ENCODE data around the gene FHDC1.

Gene FHDC1

DNA sequence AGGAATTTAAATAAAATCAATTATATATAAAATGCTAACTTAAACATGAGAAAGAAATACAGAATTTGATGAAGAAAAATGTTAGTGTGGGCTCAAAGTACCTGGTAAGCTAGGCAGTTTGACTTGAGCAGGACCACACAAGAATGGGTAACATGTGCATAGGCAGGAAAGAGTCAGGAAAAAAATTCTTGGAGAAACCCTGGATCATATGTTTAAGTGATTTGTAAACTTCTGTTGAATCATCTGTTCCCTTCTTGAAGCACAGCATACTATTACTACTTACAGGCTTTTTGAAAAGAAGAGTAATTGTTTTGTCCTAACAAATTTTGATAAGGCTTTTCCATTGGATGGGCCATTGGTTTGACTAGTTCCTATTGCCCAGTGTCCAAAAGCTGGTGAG lies 37.5 kb upstream of the FHDC1 start:
- no peak for TF ChIP-seq POLR2AphosphoS5 (IDR thresholded peaks at IDR 0.05; ENCODE audit: low read depth, low read length)
- TF ChIP-seq, protein P1, sequence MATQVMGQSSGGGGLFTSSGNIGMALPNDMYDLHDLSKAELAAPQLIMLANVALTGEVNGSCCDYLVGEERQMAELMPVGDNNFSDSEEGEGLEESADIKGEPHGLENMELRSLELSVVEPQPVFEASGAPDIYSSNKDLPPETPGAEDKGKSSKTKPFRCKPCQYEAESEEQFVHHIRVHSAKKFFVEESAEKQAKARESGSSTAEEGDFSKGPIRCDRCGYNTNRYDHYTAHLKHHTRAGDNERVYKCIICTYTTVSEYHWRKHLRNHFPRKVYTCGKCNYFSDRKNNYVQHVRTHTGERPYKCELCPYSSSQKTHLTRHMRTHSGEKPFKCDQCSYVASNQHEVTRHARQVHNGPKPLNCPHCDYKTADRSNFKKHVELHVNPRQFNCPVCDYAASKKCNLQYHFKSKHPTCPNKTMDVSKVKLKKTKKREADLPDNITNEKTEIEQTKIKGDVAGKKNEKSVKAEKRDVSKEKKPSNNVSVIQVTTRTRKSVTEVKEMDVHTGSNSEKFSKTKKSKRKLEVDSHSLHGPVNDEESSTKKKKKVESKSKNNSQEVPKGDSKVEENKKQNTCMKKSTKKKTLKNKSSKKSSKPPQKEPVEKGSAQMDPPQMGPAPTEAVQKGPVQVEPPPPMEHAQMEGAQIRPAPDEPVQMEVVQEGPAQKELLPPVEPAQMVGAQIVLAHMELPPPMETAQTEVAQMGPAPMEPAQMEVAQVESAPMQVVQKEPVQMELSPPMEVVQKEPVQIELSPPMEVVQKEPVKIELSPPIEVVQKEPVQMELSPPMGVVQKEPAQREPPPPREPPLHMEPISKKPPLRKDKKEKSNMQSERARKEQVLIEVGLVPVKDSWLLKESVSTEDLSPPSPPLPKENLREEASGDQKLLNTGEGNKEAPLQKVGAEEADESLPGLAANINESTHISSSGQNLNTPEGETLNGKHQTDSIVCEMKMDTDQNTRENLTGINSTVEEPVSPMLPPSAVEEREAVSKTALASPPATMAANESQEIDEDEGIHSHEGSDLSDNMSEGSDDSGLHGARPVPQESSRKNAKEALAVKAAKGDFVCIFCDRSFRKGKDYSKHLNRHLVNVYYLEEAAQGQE (IDR thresholded peaks at IDR 0.05; ENCODE audit: insufficient read depth in 1 of 2, low read depth in 2 of 2, low read length in 2 of 2): no peak
- TF ChIP-seq TAF1 (IDR thresholded peaks at IDR 0.05; ENCODE audit: borderline replicate concordance, insufficient read depth, low read length): no peak
- TF ChIP-seq SIN3A (IDR thresholded peaks at IDR 0.05; ENCODE audit: borderline replicate concordance, insufficient read depth, low read length): no peak
- TF ChIP-seq FOXP2 (optimal IDR thresholded peaks at IDR 0.05; ENCODE audit: borderline replicate concordance, extremely low read depth, extremely low read length, insufficient read depth): no peak

DNA sequence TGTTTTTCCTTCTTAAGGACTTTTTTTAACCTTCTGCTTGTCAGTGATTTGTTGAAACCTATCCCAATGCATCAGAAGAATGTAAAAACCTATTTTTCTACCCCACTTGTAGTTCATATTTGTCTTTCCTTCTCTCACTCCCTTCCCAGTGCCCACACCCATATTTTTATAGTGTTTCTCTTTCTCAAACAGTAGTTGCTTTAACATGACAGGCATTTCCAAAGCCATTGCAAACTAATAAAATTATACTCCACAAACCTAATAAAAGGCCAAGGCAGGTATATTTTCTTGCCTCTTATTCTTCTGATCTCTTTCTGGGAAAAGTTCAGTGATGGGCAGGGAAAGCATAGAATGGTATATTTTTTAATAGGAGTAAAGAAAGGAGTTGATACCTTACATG lies 35.7 kb upstream of the FHDC1 start:
- TF ChIP-seq, protein P1 (IDR thresholded peaks at IDR 0.05; ENCODE audit: insufficient read depth in 1 of 2, low read depth in 2 of 2, low read length in 2 of 2): no peak
- no peak for TF ChIP-seq POLR2AphosphoS5 (IDR thresholded peaks at IDR 0.05; ENCODE audit: low read depth, low read length)
- TF ChIP-seq SIN3A (IDR thresholded peaks at IDR 0.05; ENCODE audit: borderline replicate concordance, insufficient read depth, low read length): no peak
- no peak for TF ChIP-seq TAF1 (IDR thresholded peaks at IDR 0.05; ENCODE audit: borderline replicate concordance, insufficient read depth, low read length)
- TF ChIP-seq FOXP2 (optimal IDR thresholded peaks at IDR 0.05; ENCODE audit: borderline replicate concordance, extremely low read depth, extremely low read length, insufficient read depth): no peak

DNA sequence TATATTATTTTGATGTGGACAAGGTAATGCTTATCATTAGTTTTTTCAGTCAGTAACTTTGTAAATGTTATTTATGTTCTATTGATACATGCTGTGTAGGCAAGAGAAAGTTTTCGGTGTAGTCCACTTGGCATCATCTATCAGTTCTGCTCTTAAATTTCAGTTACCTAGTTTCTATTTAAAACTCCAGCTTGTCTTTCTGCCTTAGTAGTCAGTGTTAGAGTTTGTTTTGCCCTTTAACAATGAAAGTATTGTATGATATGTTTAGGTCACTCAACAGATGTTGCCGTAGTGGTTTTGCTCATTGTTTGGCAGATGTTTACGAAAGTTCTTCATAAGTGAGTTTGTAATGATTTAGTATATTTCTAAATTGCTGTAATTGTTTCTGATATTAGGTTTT lies 34.9 kb upstream of the FHDC1 start:
- TF ChIP-seq SIN3A (IDR thresholded peaks at IDR 0.05; ENCODE audit: borderline replicate concordance, insufficient read depth, low read length) (no peak), POLR2AphosphoS5 (IDR thresholded peaks at IDR 0.05; ENCODE audit: low read depth, low read length) (no peak), FOXP2 (optimal IDR thresholded peaks at IDR 0.05; ENCODE audit: borderline replicate concordance, extremely low read depth, extremely low read length, insufficient read depth) (no peak), TAF1 (IDR thresholded peaks at IDR 0.05; ENCODE audit: borderline replicate concordance, insufficient read depth, low read length) (no peak)
- TF ChIP-seq, protein P1 (IDR thresholded peaks at IDR 0.05; ENCODE audit: insufficient read depth in 1 of 2, low read depth in 2 of 2, low read length in 2 of 2): no peak

- TF ChIP-seq FOXP2 (optimal IDR thresholded peaks at IDR 0.05; ENCODE audit: borderline replicate concordance, extremely low read depth, extremely low read length, insufficient read depth): no peak
Measured at GRCh38 chr4:152903658-152904057, 32.5 kb upstream of the FHDC1 start.

- no peak for TF ChIP-seq FOXP2 (optimal IDR thresholded peaks at IDR 0.05; ENCODE audit: borderline replicate concordance, extremely low read depth, extremely low read length, insufficient read depth)
- no peak for TF ChIP-seq POLR2AphosphoS5 (IDR thresholded peaks at IDR 0.05; ENCODE audit: low read depth, low read length)
- no peak for TF ChIP-seq TAF1 (IDR thresholded peaks at IDR 0.05; ENCODE audit: borderline replicate concordance, insufficient read depth, low read length)
- TF ChIP-seq, protein P1 (IDR thresholded peaks at IDR 0.05; ENCODE audit: insufficient read depth in 1 of 2, low read depth in 2 of 2, low read length in 2 of 2): no peak
- TF ChIP-seq SIN3A (IDR thresholded peaks at IDR 0.05; ENCODE audit: borderline replicate concordance, insufficient read depth, low read length): no peak
Measured at GRCh38 chr4:152909901-152910300, 26.2 kb upstream of the FHDC1 start.
